HG03378 (cell line): Measurements from ENCODE around the gene BPIFB2.

Experiments used
- ATAC-seq: cut with Tn5 transposase; IDR thresholded peaks from one replicate; pipeline ENCODE4 v1.9.1; 2021; ENCODE audit warnings: mild to moderate bottlenecking, moderate library complexity; ENCODE audit not compliant: unreplicated experiment

BPIFB2 gene

GRCh38 chr20:33020278-33021161, 13.0 kb downstream of the BPIFB2 start:
- ATAC-seq: no peak

GRCh38 chr20:33021879-33022278, 14.4 kb downstream of the BPIFB2 start:
- ATAC-seq: no peak

GRCh38 chr20:33022289-33022688, 14.8 kb downstream of the BPIFB2 start:
- ATAC-seq: no peak

GRCh38 chr20:33022694-33023438, 15.4 kb downstream of the BPIFB2 start:
- no peak for ATAC-seq

- no peak for ATAC-seq
Measured at GRCh38 chr20:33023439-33024242, 16.1 kb downstream of the BPIFB2 start.

- no peak for ATAC-seq
Measured at GRCh38 chr20:33024243-33024560, 16.7 kb downstream of the BPIFB2 start.

GRCh38 chr20:33024609-33025317, 17.3 kb downstream of the BPIFB2 start:
- no peak for ATAC-seq

- ATAC-seq: no peak
Measured at GRCh38 chr20:33025318-33025876, 17.9 kb downstream of the BPIFB2 start.

GRCh38 chr20:33026072-33026778, 18.7 kb downstream of the BPIFB2 start:
- no peak for ATAC-seq

- ATAC-seq: no peak
Measured at GRCh38 chr20:33026779-33027759, 19.6 kb downstream of the BPIFB2 start.

- no peak for ATAC-seq
Measured at GRCh38 chr20:33027769-33028751, 20.6 kb downstream of the BPIFB2 start.

GRCh38 chr20:33028875-33029274, 21.4 kb downstream of the BPIFB2 start:
- no peak for ATAC-seq

- no peak for ATAC-seq
Measured at GRCh38 chr20:33030076-33030475, 22.6 kb downstream of the BPIFB2 start.

- no peak for ATAC-seq
Measured at GRCh38 chr20:33030569-33030968, 23.1 kb downstream of the BPIFB2 start.

- no peak for ATAC-seq
Measured at GRCh38 chr20:33031531-33031930, 24.0 kb downstream of the BPIFB2 start, which contains the start of gene BPIFB6. Gene BPIFB6, plus strand, starts transcription at chr20:33031648. Its CDS starts 0 bp downstream, at chr20:33031648.

GRCh38 chr20:33032555-33032954, 25.1 kb downstream of the BPIFB2 start:
- no peak for ATAC-seq

- no peak for ATAC-seq
Measured at GRCh38 chr20:33033381-33033780, 25.9 kb downstream of the BPIFB2 start.
